Astrocyte (in vitro differentiated cells and primary cell): ENCODE measurements around the gene TMEM154. TPM values are rescaled to one million over a fixed set of nuclear protein-coding genes. Genes with fewer than 3 reads are reported as not detected.
A peak's percentile ranks its signal among the peaks of the same experiment; 100 is the strongest.

Source experiments
- DNase-seq: peaks from one replicate; pipeline ENCODE4 v3.0.0-alpha.2; 2010; ENCODE audit warnings: low read depth
- FAIRE-seq: peaks from 2 replicates; lab custom pipeline; 2011; peaks lifted over from hg19 to GRCh38; lab: Jason Lieb, UNC
- H2AFZ ChIP-seq: 2 replicates; pipeline ENCODE4 v1.6.0; 2012; ENCODE audit warnings: low read depth, low read length, inconsistent platforms
- H3K27ac ChIP-seq: 2 replicates; pipeline ENCODE4 v1.5.1; 2011; ENCODE audit warnings: low read depth, low read length, inconsistent platforms
- H3K27me3 ChIP-seq: 2 replicates; pipeline ENCODE4 v1.6.0; 2011; ENCODE audit warnings: low read length, inconsistent platforms; ENCODE audit not compliant: insufficient read depth
- H3K36me3 ChIP-seq: 2 replicates; pipeline ENCODE4 v1.5.1; 2011; ENCODE audit warnings: low read length, inconsistent platforms; ENCODE audit not compliant: insufficient read depth
- H3K4me1 ChIP-seq: 2 replicates; pipeline ENCODE4 v1.5.1; 2011; ENCODE audit warnings: low read length, inconsistent platforms; ENCODE audit not compliant: insufficient read depth
- H3K4me2 ChIP-seq: 2 replicates; pipeline ENCODE4 v1.6.0; 2012; ENCODE audit warnings: low read length, inconsistent platforms
- H3K4me3 ChIP-seq: 2 replicates; pipeline ENCODE4 v1.5.1; 2011; ENCODE audit warnings: low read depth, mild to moderate bottlenecking, low read length, inconsistent platforms; ENCODE audit not compliant: insufficient read depth
- H3K79me2 ChIP-seq: 2 replicates; pipeline ENCODE4 v1.6.0; 2012; ENCODE audit warnings: mild to moderate bottlenecking, low read length, inconsistent platforms; ENCODE audit not compliant: insufficient read depth
- H3K9ac ChIP-seq: 2 replicates; pipeline ENCODE4 v1.6.0; 2012; ENCODE audit warnings: mild to moderate bottlenecking, low read length, inconsistent platforms
- H3K9me3 ChIP-seq: 2 replicates; pipeline ENCODE4 v1.5.1; 2012; ENCODE audit warnings: low read depth, mild to moderate bottlenecking, low read length, inconsistent platforms; ENCODE audit not compliant: insufficient read depth
- H4K20me1 ChIP-seq: 2 replicates; pipeline ENCODE4 v1.6.0; 2012; ENCODE audit warnings: low read length, inconsistent platforms; ENCODE audit not compliant: insufficient read depth
- H3K27ac Mint-ChIP-seq: one replicate; pipeline ENCODE4 v1.8.0; 2021; ENCODE audit warnings: mild to moderate bottlenecking, mixed read lengths; ENCODE audit not compliant: unreplicated experiment
- H3K27me3 Mint-ChIP-seq: one replicate; pipeline ENCODE4 v1.8.0; 2021; ENCODE audit warnings: low read depth, mixed read lengths; ENCODE audit not compliant: unreplicated experiment
- H3K36me3 Mint-ChIP-seq: one replicate; pipeline ENCODE4 v1.8.0; 2021; ENCODE audit warnings: low read depth, mixed read lengths; ENCODE audit not compliant: unreplicated experiment
- H3K4me1 Mint-ChIP-seq: one replicate; pipeline ENCODE4 v1.8.0; 2021; ENCODE audit warnings: low read depth, mixed read lengths; ENCODE audit not compliant: unreplicated experiment
- H3K4me3 Mint-ChIP-seq: one replicate; pipeline ENCODE4 v1.8.0; 2021; ENCODE audit warnings: mild to moderate bottlenecking, moderate library complexity, mixed read lengths; ENCODE audit not compliant: unreplicated experiment
- H3K9me3 Mint-ChIP-seq: one replicate; pipeline ENCODE4 v1.8.0; 2021; ENCODE audit warnings: mild to moderate bottlenecking, mixed read lengths; ENCODE audit not compliant: unreplicated experiment
- EZH2 ChIP-seq: IDR thresholded peaks from 2 replicates; pipeline ENCODE4 v1.6.1; 2012; ENCODE audit warnings: mild to moderate bottlenecking, low read length, inconsistent platforms; ENCODE audit not compliant: insufficient read depth
- total RNA-seq: library from RNA; stranded (reverse); gene quantifications from 2 replicates; pipeline ENCODE4 v1.2.1, GENCODE V29; 2021
- TF ChIP-seq, protein P1 (sequence below): IDR thresholded peaks from 2 replicates; pipeline ENCODE4 v1.5.1; 2011; ENCODE audit warnings: low read depth, mild to moderate bottlenecking, inconsistent platforms, low read length, moderate library complexity; ENCODE audit not compliant: insufficient read depth

The TMEM154 gene
- total RNA-seq, 1 donor from 2014 or later, result 13.2 TPM

DNA sequence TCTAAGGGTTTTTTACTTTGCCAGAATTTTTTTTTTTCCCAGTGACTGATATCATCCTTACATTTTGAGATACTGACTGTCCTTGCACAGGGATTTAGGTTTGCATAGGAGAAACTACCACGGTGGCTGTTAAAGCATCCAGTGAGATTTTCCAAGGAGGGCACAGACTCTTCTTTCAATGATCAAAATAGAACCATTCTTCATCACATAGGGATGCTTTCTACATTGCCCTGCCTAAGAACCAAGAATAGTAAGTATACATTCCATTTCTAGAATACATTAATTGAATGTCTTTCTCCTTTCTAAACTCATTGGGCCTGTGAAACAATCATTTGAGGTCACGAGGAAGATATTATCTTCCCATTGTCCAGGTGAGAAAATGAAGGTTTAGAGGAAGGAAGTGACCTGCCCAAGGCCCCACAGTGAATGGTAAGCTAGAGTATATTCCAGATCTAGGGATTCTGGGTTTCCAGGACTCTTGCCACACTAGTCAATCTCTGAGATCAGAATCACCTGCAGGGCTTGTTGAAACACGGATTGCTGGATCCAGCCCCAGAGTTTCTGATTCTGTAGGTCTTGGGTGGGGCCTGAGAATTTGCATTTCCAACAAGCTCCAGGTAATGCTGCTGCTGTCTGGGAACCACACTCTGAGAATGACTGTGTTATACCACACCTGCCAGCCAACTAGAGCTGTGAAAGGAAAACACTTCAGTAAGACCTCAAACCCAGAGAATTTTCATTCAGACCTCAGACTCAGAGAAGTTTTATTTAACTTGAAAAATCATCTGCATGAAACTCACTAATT lies 17.7 kb upstream of the TMEM154 start:
- Histone ChIP-seq H3K79me2 (no peaks in the 10 kb centered on the region), H3K9ac (peak overlapping the region; percentile 39), H3K4me1 (peaks cover 14% of the 10 kb centered on the region), H3K27me3 (no peaks in the 10 kb centered on the region), H3K36me3 (no peaks in the 10 kb centered on the region), H3K9me3 (no peaks in the 10 kb centered on the region), H3K4me3 (no peak overlapping the region), H3K4me2 (peak overlapping the region; percentile 77), H4K20me1 (no peaks in the 10 kb centered on the region), H3K27ac (peak overlapping the region; percentile 16), H2AFZ (no peak overlapping the region)
- H3K27ac Mint-ChIP-seq, result no peak overlapping the region
- H3K4me1 Mint-ChIP-seq, result peaks cover 9% of the 10 kb centered on the region
- H3K4me3 Mint-ChIP-seq, result no peak overlapping the region
- peaks cover 9% of the 10 kb centered on the region for H3K27me3 Mint-ChIP-seq
- FAIRE-seq (no peak), DNase-seq (no peak)
- no peaks in the 10 kb centered on the region for H3K36me3 Mint-ChIP-seq
- H3K9me3 Mint-ChIP-seq, result peaks cover 13% of the 10 kb centered on the region
- TF ChIP-seq, protein P1, sequence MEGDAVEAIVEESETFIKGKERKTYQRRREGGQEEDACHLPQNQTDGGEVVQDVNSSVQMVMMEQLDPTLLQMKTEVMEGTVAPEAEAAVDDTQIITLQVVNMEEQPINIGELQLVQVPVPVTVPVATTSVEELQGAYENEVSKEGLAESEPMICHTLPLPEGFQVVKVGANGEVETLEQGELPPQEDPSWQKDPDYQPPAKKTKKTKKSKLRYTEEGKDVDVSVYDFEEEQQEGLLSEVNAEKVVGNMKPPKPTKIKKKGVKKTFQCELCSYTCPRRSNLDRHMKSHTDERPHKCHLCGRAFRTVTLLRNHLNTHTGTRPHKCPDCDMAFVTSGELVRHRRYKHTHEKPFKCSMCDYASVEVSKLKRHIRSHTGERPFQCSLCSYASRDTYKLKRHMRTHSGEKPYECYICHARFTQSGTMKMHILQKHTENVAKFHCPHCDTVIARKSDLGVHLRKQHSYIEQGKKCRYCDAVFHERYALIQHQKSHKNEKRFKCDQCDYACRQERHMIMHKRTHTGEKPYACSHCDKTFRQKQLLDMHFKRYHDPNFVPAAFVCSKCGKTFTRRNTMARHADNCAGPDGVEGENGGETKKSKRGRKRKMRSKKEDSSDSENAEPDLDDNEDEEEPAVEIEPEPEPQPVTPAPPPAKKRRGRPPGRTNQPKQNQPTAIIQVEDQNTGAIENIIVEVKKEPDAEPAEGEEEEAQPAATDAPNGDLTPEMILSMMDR, result no peak
- TF ChIP-seq EZH2, result no peak

DNA sequence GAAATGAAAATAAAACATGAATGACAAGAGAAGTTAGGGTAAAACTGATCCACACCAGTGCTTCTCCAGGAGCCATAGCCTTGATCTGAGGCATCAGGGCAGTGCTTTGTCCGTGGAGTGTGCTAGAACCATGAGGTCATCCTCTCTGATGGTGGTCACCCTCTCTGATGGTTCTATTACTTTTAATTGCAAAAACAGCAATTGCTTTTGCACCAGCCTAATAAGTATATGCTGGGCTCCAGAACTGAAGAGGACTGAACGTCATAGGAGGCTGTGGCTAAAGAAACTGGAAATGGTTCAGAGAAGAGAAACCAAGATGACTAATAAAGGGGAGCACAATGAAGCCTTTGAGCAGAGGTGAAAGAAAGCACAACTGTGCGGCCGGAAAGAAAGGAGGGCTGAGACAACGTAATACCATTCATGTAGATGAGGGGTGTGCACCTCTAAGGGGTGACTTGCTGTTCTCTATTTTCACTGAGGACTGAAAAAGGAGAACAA lies 17.0 kb upstream of the TMEM154 start:
- Histone ChIP-seq H3K9ac (peak overlapping the region; percentile 39), H3K4me1 (peaks cover 14% of the 10 kb centered on the region), H3K4me2 (peak overlapping the region; percentile 77), H2AFZ (peak overlapping the region; percentile 73), H3K9me3 (no peaks in the 10 kb centered on the region), H3K27me3 (no peaks in the 10 kb centered on the region), H3K4me3 (no peak overlapping the region), H3K36me3 (no peaks in the 10 kb centered on the region), H4K20me1 (no peaks in the 10 kb centered on the region), H3K79me2 (no peaks in the 10 kb centered on the region), H3K27ac (peak overlapping the region; percentile 46)
- Mint-ChIP-seq H3K4me3 (no peak overlapping the region), H3K27me3 (peaks cover 9% of the 10 kb centered on the region), H3K36me3 (no peaks in the 10 kb centered on the region), H3K9me3 (peaks cover 11% of the 10 kb centered on the region), H3K4me1 (peaks cover 9% of the 10 kb centered on the region), H3K27ac (no peak overlapping the region)
- FAIRE-seq, result peak; percentile 41
- TF ChIP-seq EZH2, result no peak
- TF ChIP-seq, protein P1, result no peak
- DNase-seq, result peak; percentile 95

DNA sequence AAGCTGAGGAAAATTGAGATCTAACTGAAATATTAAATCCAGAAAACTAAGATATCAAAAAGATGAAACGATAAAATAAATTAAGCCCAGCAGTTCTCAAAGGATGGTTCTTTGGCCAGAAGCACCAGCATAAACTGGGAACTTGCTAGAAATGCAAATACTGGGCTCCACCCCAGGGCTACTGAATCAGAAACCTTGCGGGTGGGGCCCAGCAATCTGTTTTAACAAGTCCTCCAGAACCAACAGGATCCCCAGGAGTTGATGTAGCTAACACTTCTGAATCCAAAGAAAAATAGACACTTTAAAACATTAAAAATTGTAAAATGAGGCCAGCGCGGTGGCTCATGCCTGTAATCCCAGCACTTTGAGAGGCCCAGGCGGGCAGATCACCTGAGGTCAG lies 14.1 kb upstream of the TMEM154 start:
- Histone ChIP-seq H3K27ac (no peak overlapping the region), H3K9me3 (no peaks in the 10 kb centered on the region), H3K4me2 (no peak overlapping the region), H2AFZ (no peak overlapping the region), H3K36me3 (no peaks in the 10 kb centered on the region), H3K4me1 (peaks cover 14% of the 10 kb centered on the region), H3K4me3 (no peak overlapping the region), H4K20me1 (no peaks in the 10 kb centered on the region), H3K79me2 (no peaks in the 10 kb centered on the region), H3K9ac (no peak overlapping the region), H3K27me3 (no peaks in the 10 kb centered on the region)
- no peak overlapping the region for H3K4me3 Mint-ChIP-seq
- H3K9me3 Mint-ChIP-seq, result no peaks in the 10 kb centered on the region
- peaks cover 11% of the 10 kb centered on the region for H3K4me1 Mint-ChIP-seq
- H3K27ac Mint-ChIP-seq, result no peak overlapping the region
- FAIRE-seq, result no peak
- DNase-seq, result no peak
- no peaks in the 10 kb centered on the region for H3K36me3 Mint-ChIP-seq
- TF ChIP-seq EZH2, result no peak
- TF ChIP-seq, protein P1, result no peak
- no peaks in the 10 kb centered on the region for H3K27me3 Mint-ChIP-seq
